ENCODE data around the gene WWP2.

WWP2 gene

GRCh38 chr16:69889295-69889964 is 127.3 kb downstream of the WWP2 start:
- DNase-seq (ENCODE audit: low read depth in 2 of 2): no peak

- DNase-seq (ENCODE audit: low read depth in 2 of 2): no peak
Measured at GRCh38 chr16:69890114-69890891, 128.2 kb downstream of the WWP2 start.

- DNase-seq (ENCODE audit: low read depth in 2 of 2): no peak
Measured at GRCh38 chr16:69890892-69891282, 128.8 kb downstream of the WWP2 start.

GRCh38 chr16:69892378-69892777 is 130.2 kb downstream of the WWP2 start:
- no peak for DNase-seq (ENCODE audit: low read depth in 2 of 2)

GRCh38 chr16:69893106-69893505 is 131.0 kb downstream of the WWP2 start:
- DNase-seq (ENCODE audit: low read depth in 2 of 2): no peak

GRCh38 chr16:69894676-69895075 is 132.5 kb downstream of the WWP2 start:
- no peak for DNase-seq (ENCODE audit: low read depth in 2 of 2)

- no peak for DNase-seq (ENCODE audit: low read depth in 2 of 2)
Measured at GRCh38 chr16:69903865-69904415, 141.8 kb downstream of the WWP2 start.

- no peak for DNase-seq (ENCODE audit: low read depth in 2 of 2)
Measured at GRCh38 chr16:69904495-69905170, 142.5 kb downstream of the WWP2 start.

- no peak for DNase-seq (ENCODE audit: low read depth in 2 of 2)
Measured at GRCh38 chr16:69905171-69905555, 143.0 kb downstream of the WWP2 start.

GRCh38 chr16:69906838-69907401 is 144.8 kb downstream of the WWP2 start:
- no peak for DNase-seq (ENCODE audit: low read depth in 2 of 2)

GRCh38 chr16:69909043-69909442 is 146.9 kb downstream of the WWP2 start:
- DNase-seq (ENCODE audit: low read depth in 2 of 2): no peak

GRCh38 chr16:69909760-69910159 is 147.6 kb downstream of the WWP2 start:
- no peak for DNase-seq (ENCODE audit: low read depth in 2 of 2)

- no peak for DNase-seq (ENCODE audit: low read depth in 2 of 2)
Measured at GRCh38 chr16:69910964-69911363, 148.8 kb downstream of the WWP2 start.

- no peak for DNase-seq (ENCODE audit: low read depth in 2 of 2)
Measured at GRCh38 chr16:69916462-69916861, 154.3 kb downstream of the WWP2 start.

GRCh38 chr16:69917311-69917710 is 155.2 kb downstream of the WWP2 start:
- no peak for DNase-seq (ENCODE audit: low read depth in 2 of 2)

- DNase-seq (ENCODE audit: low read depth in 2 of 2): no peak
Measured at GRCh38 chr16:69917739-69918138, 155.6 kb downstream of the WWP2 start.

GRCh38 chr16:69918241-69918640 is 156.1 kb downstream of the WWP2 start:
- DNase-seq (ENCODE audit: low read depth in 2 of 2): no peak

- no peak for DNase-seq (ENCODE audit: low read depth in 2 of 2)
Measured at GRCh38 chr16:69921127-69921526, 159.0 kb downstream of the WWP2 start.

GRCh38 chr16:69922200-69922599 is 160.1 kb downstream of the WWP2 start:
- DNase-seq (ENCODE audit: low read depth in 2 of 2): no peak

- no peak for DNase-seq (ENCODE audit: low read depth in 2 of 2)
Measured at GRCh38 chr16:69924041-69924775, 162.1 kb downstream of the WWP2 start.

- no peak for DNase-seq (ENCODE audit: low read depth in 2 of 2)
Measured at GRCh38 chr16:69924777-69925191, 162.7 kb downstream of the WWP2 start.

GRCh38 chr16:69925311-69925710 is 163.2 kb downstream of the WWP2 start:
- DNase-seq (ENCODE audit: low read depth in 2 of 2): no peak
